HG02763 (cell line): ENCODE measurements around the gene IL1RAPL1.

Experiments
- ATAC-seq: cut with Tn5 transposase; IDR thresholded peaks from one replicate; pipeline ENCODE4 v1.9.1; 2021; ENCODE audit warnings: mild to moderate bottlenecking, moderate library complexity; ENCODE audit not compliant: unreplicated experiment

The IL1RAPL1 gene

DNA sequence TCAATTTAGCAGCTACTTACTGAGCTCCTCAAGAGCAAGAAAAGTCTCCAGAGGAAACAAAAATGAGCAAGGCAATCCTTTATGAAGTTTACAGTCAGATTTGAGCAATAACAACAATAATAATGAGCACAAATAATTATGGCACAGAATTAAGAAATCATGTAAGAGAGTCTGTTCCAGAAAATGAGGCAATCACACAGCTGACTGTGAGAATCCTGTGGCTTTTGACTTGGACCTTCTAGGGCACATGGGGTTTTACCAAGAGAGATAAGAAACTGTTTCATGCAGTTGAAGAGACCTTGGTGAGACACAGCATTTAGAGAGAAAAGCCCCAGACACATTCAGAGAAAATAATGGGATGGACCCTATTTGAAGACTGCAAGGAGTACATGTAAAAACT is 1265.5 kb downstream of the IL1RAPL1 start:
- no peak for ATAC-seq

DNA sequence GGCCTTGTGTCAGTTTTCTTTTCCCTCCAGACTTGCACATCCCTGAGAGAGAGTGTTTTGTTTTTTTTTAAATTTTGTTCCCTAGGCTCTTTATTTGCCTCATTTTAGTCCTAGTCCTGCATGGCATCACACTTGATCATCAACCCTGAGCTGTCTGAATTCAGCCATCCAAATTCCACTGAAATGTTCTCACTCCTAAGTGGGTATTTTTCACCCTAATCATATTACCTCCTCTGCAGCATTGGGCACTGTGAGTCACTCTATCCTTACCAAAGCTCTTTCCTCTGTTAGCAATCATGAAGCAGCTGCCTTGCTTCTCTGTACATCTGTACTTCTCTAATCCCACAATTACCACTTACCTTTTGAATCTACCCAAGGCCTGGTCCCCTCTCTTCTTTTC is 1271.5 kb downstream of the IL1RAPL1 start:
- no peak for ATAC-seq

DNA sequence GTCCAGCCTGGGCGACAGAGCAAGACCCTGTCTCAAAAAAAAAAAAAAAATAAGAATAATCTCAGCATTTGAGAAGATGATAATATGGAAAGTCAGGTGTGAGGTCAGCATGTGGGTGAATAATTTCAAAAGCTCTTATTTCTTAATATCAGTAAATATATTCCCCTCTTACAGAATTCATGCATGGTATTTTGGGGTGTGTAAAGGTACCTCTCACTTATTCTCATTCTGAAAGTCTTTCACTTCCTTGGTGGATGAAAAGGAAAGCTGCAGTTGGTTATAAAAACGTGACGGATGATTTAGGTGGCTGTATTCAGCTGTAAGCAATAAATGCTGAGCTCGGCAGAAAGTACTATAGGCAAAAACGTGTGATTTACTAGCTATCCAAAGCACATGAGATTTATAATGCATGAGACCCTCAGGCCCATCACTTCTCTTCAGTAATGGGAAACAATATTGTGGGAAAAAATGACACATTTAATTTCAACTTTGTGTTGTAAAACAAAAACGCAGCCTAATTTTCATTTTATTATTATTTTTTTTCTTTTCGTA is 1275.0 kb downstream of the IL1RAPL1 start:
- ATAC-seq, result no peak

DNA sequence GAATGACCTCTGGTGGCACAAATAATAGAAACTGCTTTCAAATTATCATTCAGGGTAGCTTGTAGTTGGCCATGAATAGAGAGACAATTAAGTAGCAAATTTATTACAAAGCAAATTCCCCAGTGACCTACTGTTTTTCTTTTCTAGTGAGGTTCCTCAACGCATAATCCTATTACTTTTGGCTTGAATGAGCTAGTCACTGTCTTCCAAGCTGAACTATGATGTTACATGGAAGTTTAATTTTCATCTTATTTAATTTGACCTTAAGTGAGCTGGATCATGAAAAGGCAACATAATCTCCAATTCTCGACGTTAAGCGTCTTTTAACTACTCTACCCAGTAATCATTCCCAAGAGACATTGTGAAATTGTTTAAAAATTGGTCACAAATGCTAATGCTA is 1280.7 kb downstream of the IL1RAPL1 start:
- no peak for ATAC-seq

GRCh38 chrX:29869837-29870236 is 1282.6 kb downstream of the IL1RAPL1 start:
- ATAC-seq, result no peak

DNA sequence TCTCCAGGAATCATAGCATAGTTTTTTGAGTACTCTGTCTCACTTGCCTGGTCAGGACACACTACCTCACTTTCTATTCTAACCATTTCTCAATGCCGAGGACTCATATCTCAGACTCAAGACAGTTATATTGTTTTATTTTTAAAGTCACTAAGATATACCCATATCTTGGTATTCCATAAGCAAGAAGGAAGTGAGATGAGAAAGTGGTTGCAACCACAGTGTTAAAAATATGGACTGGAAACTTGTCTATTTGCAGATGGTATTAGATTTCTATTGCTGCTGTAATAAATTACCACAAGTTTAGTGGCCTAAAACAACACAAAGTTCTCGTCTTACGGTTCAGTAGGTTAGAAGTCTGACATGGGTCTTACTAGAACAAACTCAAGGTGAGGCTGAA is 1283.4 kb downstream of the IL1RAPL1 start:
- no peak for ATAC-seq

GRCh38 chrX:29872831-29873230 is 1285.6 kb downstream of the IL1RAPL1 start:
- ATAC-seq, result no peak

- ATAC-seq, result no peak
Measured at GRCh38 chrX:29876733-29877132, 1289.5 kb downstream of the IL1RAPL1 start.

- ATAC-seq, result no peak
Measured at GRCh38 chrX:29880977-29881376, 1293.7 kb downstream of the IL1RAPL1 start.

DNA sequence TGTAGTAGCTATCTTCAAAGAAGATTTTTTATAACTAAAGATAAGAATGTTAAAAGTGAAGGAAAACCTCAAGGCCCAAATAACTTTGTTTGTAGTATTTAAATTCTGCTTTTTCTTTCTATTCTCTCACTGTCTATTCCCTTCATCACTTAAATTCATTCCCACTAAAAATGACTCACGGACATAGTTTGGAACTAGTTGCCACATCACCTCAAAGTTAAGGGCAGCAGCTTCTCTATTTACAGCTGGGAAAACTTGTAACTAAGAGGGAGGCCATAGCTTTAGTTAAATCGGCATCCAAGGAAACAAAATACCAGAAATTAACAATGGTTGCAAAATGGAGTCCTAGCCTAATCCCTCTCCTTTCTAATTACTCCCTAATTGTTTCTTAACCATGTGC is 1302.8 kb downstream of the IL1RAPL1 start:
- no peak for ATAC-seq

DNA sequence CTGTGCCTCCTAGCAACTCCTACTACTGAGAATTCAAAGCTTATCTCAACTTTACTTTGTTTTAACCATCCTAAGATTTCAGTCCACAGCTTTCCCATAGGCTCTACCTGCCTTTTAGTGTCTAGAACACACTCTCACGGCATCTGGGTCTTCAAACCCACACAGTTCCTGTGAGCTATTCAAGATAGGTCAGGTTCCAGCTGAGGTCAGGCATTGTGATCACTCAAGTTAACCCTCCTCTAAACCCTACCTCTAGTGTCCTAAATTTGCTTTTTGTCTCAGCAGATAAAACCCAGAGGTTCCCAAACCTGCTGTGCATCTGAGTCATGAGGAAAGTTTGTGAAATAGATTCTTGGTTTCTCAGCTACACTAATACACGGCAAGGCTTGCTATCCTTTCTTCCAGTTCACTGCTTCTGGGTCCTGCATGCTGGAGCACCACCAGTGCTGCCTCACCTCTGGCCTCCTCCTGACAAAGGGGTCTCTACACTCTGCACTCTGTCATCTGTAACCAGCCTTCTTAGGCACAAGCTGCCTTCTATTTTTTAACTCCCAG is 1303.5 kb downstream of the IL1RAPL1 start:
- ATAC-seq, result no peak

DNA sequence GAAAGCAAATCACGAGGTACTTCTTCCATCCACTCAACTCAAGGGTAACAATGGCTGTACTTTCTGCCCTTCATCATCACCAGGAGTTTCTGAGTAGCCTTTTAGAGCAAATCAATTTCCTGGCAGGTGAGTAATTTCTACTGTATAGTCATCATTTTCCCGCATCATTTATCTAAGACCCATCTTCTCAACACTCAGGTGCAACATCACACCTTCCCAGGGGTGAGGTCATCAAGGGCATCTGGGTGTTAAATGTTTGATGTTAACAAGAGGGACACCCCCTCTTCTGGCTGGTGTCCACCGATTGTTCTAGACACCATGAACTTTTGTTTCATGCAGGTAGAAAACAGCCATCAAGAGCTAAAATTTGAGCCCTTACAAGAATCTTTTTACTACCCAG is 1314.8 kb downstream of the IL1RAPL1 start:
- no peak for ATAC-seq

DNA sequence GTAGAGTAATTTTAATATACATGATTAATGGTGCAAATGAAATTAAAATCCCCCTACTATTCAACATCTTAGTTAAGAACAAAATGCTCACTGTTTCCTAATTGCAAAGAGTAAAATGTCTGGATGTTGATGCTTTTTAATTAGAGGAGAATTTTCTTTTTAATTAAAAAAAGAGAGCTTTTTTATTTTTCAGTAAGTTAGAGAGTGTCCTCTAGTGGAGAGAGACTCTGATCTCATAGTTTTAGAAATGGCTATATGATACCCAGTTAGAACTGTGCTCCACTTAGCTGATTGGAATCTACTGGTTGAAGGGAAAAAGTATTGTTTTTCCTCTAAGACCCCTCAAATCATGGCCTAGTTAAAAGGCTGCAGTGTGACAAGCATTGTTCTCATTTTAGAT is 1316.1 kb downstream of the IL1RAPL1 start:
- ATAC-seq, result no peak

- ATAC-seq, result no peak
Measured at GRCh38 chrX:29911673-29912072, 1324.4 kb downstream of the IL1RAPL1 start.

GRCh38 chrX:29913647-29914046 is 1326.4 kb downstream of the IL1RAPL1 start:
- ATAC-seq, result no peak

- ATAC-seq, result no peak
Measured at GRCh38 chrX:29922607-29923006, 1335.4 kb downstream of the IL1RAPL1 start.

DNA sequence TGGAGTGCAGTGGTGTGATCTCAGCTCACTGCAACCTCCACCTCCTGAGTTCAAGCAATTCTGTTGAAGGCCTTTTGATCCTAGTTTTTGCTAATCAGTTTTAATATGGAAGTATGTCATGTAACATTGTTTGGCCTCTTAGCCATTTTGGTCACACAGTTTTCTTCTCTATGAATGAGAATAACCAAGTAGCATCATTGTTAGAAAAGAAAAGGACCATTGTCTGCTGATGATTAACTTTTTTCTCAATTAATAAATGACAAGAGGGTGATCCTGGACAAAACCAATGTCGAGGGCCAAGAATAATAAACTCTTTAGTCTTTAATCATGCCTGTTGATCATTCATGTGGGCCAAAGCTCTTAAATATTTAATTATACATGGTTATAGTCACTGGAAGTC is 1338.8 kb downstream of the IL1RAPL1 start:
- ATAC-seq, result no peak

- ATAC-seq, result no peak
Measured at GRCh38 chrX:29926659-29927058, 1339.4 kb downstream of the IL1RAPL1 start.

DNA sequence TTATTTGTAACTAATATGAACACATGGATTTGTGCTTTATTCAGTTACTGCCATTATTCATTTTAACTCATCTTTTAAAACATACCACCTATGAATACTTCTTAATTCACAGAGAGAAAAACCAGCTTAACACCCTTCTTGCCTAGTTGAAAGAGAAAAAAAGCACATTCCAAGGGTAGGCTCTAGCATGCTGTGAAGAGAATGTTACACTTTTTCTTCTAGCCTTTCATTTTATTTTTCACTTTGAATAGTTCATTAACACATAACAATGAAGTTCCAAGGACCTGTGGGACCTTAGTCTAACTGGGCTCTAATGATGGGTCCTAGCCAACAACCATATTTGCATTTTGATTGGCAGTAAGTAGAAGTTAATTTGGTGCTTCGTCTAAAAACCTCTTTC is 1348.2 kb downstream of the IL1RAPL1 start:
- ATAC-seq, result no peak

DNA sequence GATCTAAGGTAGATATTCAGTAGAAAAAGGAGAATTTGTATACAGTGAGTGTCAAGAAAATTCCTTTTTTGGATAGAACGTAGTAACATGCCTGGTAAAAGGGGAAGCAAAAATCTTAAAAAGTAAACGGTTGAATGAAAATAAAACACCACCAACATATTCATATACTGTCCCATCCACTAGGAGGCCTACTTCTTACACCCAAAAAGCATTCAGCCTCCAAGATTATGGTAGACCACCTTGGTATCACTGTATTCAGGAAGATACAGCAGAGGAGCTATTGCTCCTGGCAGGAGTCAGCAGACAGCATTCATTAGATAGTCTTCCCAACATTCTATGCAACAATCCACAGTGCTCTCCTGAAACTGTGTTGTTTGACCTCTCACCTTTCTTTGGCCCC is 1353.5 kb downstream of the IL1RAPL1 start:
- ATAC-seq, result no peak

DNA sequence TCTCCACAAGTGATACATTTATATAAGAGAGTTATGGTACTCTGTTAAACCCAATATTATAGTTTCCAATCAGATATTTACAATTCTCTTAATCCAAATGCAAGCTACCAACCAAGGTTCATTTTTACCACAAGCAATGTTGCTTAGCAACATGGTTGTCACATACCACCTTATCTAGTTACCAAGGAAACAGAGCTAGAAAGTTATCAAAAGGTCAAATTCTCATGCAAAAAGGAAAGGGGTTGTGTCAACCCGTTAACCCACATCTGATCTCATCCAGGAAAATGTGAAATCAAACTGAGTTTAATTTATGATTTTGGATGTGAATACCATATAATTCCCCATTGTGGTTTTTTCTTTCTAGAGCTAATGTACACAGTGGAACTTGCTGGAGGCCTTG is 1354.0 kb downstream of the IL1RAPL1 start:
- ATAC-seq, result no peak

DNA sequence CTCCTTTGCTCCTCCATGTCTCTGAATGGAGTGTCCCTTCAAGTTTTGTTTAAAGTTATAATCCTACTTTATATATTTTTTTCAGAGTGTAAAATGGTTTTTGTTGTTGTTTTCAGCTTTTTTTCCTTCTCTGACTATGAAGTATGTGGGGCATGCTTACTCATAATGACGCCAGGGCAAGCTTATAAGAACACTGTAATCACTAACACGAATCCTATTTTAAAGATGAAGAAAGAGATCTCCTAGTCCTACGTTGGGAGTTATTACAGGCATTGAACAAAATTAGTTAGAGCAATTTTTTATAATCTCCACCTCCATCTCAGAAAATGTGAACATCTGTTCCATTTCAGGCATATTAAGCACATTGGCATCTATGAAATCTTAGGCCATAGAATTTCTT is 1360.0 kb downstream of the IL1RAPL1 start:
- ATAC-seq, result no peak

- ATAC-seq, result no peak
Measured at GRCh38 chrX:29948653-29949052, 1361.4 kb downstream of the IL1RAPL1 start.
